Mesodermal cell (in vitro differentiated cells): ENCODE measurements around the gene CCNL2. TPM values are rescaled to one million over a fixed set of nuclear protein-coding genes. Genes with fewer than 3 reads are reported as not detected.
"Not testable (repeated sequence)": the region's sequence is repeated elsewhere in the genome, so short reads cannot be mapped to it uniquely, and the experiment has no call there.

Source experiments
- H3K27ac ChIP-seq: 2 replicates; pipeline ENCODE4 v1.7.0; 2013; ENCODE audit warnings: mild to moderate bottlenecking, low read depth, low read length, moderate library complexity; ENCODE audit not compliant: severe bottlenecking
- H3K36me3 ChIP-seq: 2 replicates; pipeline ENCODE4 v1.7.1; 2013; ENCODE audit warnings: mild to moderate bottlenecking, low read length, moderate library complexity; ENCODE audit not compliant: control insufficient read depth, insufficient read depth
- H3K4me1 ChIP-seq: one replicate; pipeline ENCODE4 v1.7.1; 2013; ENCODE audit warnings: mild to moderate bottlenecking, low read length; ENCODE audit not compliant: insufficient read depth, control insufficient read depth, poor library complexity, severe bottlenecking
- H3K4me3 ChIP-seq: 2 replicates; pipeline ENCODE4 v1.7.0; 2013; ENCODE audit warnings: low read length, control low read depth, mild to moderate bottlenecking; ENCODE audit not compliant: insufficient read depth, poor library complexity, severe bottlenecking; ENCODE audit errors: extremely low read depth
- H3K9me3 ChIP-seq: 2 replicates; pipeline ENCODE4 v1.7.1; 2013; ENCODE audit warnings: mild to moderate bottlenecking, low read length, moderate library complexity; ENCODE audit not compliant: control insufficient read depth
- WGBS, 2 experiments: methylation state at CpG; one replicate each; pipeline ENCODE4 v1.1.5; 2013; ENCODE audit warnings: missing lambda C conversion rate in 2 of 2; ENCODE audit not compliant: insufficient coverage in 2 of 2; 5-methylcytosine and 5-hydroxymethylcytosine counted together
- polyA plus RNA-seq, 2 experiments: library from polyadenylated mRNA; stranded (reverse); fragments of 50-300 nt; gene quantifications; one replicate each; pipeline ENCODE4 v1.2.3, GENCODE V29; 2013

Gene CCNL2
- polyA plus RNA-seq (2013, experiment 1 of 2) = 176 TPM
- 168 TPM for polyA plus RNA-seq (2013, experiment 2 of 2)

DNA sequence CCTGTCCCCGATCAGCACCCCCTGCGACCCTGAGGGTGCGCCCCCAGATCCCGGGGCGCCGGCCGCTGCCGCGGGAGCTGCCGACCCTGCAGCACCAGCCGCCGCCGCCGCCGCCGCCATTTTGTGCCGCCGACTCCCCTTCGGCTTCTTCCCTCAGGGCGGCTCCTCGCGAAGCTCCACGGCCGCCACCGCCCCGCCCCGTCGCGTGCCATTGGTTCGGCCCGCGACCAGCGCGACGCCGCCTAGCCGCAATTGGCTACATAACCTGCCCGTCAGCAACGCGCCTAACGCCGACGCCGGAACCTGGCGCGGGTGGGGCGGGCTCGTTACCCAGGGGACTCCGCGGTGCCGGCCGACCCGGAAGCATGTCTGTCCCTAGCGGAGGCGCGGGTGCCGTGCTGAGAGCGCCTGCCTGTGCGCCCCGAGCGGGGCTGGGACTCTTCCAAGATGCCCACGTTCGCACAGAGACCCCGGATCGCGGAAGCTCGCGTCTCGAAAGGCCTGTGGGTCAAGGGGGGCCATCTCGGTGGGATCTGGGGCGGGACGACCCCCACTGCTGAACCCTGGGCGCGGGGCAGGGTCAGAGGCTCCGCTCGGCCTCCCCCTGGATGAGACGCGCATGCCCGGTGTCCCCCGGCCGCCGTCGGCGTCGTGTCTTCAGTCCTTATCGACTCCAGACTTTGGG is at the start of gene CCNL2:
Gene CCNL2 (minus strand): TSS at position 149 of the 685 bp plus-strand sequence. CDS start 29 bp downstream, at position 120.
- peak within 1 kb of the TSS; percentile 95 for H3K4me3 ChIP-seq
- H3K4me1 ChIP-seq = peaks cover 26% of the 10 kb centered on the region
- H3K27ac ChIP-seq = peak within 1 kb of the TSS; percentile 72
- 0% methylated on average over 79 to 85 of the region's 86 CpGs for WGBS, 2 experiments
- peaks cover 72% of the 10 kb centered on the region for H3K36me3 ChIP-seq
- H3K9me3 ChIP-seq = no peaks in the 10 kb centered on the region

DNA sequence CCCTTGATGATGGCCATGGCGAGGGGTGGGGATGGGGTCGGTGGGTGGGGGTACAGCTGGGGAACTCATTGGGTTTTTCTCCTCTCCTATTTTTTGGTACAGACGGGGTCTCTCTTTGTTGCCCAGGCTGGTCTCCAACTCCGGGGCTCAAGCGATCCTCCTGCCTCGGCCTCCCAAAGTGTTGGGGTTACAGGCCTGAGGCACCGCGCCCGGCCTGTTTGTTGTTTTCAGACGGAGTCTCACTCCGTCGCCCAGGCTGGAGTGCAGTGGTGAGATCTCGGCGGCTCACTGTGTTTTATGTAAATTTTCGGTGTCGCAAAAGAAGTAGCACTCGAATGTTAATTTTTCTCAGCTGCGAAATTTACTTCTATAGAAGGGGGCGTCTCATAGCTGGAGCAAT is 47.5 kb upstream of the CCNL2 start:
- not testable (repeated sequence) for H3K36me3 ChIP-seq, H3K4me3 ChIP-seq, H3K9me3 ChIP-seq, H3K27ac ChIP-seq, H3K4me1 ChIP-seq
- WGBS, 2 experiments = 91 to 98% methylated on average over 7 of the region's 19 CpGs

DNA sequence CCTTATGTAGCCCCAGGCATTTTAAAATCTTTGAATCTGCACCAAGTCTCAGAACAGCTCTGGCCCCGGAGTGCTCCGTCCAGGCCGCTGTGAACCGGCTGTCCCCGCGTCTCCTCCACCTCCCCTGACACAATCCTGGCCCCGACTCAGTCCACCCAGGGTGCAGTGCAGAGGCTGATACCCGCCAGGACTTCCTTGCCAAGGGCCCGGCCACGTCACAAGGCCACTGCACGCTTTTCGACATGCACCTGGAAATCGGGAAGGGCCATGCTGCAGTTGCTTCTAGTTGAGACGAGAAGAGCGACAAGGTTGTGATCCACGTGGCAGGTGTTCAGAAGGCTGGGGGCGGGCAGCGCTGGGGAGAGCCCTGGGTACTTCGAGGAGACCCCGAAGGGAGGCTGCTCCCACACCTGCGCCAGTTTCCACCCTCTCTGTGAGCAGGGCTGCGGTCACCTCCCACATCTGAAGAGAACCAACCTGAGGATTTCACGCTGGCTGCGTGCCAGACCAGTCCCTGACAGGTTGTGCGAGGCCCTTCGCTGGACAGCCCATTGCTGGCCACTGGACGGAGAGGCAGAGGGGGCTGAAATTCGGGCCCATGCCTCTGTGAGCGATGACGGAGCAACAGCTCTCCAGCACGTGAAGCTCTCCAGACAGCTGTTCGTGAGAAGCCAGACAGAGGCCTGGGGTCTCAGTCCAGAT is 43.1 kb upstream of the CCNL2 start:
- no peaks in the 10 kb centered on the region for H3K9me3 ChIP-seq
- 96 to 97% methylated on average over 31 to 32 of the region's 32 CpGs for WGBS, 2 experiments
- H3K4me1 ChIP-seq = peaks cover 12% of the 10 kb centered on the region
- H3K4me3 ChIP-seq = no peak overlapping the region
- H3K36me3 ChIP-seq = peaks cover 9% of the 10 kb centered on the region
- H3K27ac ChIP-seq = no peak overlapping the region

DNA sequence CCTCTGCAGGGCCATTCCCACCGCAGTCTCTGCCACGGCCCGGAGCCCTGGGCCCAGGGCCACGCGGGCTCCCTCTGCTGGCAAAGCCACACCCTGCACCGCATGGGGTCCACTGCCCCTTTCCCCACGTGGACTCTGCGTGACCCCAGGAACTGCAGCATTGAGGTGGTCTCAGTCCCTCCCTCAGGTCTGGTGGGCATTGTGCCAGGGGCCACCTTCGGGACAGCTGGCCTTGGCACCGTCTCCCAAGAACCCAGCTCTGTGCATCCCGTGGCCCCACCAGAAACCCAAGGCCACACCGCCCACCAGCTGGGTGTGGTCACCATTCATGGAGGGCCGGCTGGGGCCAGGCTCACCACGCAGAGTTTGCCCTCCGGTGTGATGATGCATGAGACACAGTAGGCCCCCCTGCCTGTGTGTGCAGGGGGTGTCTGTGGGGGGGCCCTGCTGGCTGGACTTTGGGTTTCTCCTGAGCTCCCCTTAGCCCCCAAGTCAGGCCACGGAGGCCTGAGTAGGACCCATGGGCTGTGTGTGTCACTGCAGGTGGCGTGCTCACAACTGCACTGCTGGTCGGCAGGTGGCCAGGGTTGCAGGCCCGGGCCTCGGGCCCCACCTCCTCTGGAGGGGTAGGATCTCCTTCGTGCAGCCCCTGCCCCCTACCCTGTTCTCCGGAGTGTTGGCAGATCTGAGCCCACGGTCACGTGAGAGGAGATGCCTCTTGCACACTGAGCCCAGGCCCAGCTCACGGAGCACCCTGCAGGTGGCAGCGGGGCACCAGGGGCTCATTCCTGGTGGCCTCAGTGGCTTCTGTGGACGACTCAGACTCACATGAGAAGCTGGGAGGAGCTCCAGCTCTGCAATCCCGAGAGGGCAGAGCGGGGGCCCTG is 42.1 kb upstream of the CCNL2 start:
- H3K27ac ChIP-seq = no peak overlapping the region
- peaks cover 22% of the 10 kb centered on the region for H3K4me1 ChIP-seq
- no peaks in the 10 kb centered on the region for H3K9me3 ChIP-seq
- 82 to 86% methylated on average over 24 to 26 of the region's 29 CpGs for WGBS, 2 experiments
- no peak overlapping the region for H3K4me3 ChIP-seq
- peaks cover 9% of the 10 kb centered on the region for H3K36me3 ChIP-seq

DNA sequence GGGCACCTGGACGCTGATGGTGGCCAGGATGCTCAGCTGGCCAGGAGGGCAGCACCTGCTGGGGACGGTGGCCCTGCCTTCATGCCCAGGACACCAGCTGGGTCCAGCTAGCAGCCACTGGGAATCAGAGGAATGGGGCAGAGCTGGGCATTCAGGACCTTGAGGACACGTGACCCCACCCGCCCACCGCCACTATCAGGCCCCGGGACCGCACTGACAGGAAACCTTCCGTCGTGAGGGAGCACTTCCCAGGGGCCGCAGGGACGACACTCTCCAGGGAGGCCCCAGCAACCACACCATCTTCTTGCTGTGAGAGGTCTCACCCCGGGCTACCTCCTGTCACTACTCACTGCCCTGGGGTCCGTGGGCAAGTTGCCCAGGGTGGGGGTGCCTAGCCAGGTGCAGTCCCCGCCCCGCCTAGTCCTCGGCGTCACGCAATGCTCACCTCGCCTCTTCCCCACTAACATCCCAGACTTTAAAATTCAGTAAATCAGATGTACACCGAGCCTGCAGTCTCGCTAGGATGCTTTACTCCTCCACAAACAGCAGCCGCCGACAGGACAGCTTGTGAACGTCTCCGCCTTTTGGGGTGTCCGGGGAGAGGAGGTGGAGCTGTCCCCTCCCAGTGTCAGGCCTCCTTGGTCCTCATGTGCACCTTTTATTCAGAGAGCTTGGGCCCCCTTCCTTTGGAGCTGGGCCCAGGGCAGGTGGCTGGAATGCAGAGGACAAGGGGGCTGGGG is 41.3 kb upstream of the CCNL2 start:
- H3K36me3 ChIP-seq = peaks cover 9% of the 10 kb centered on the region
- no peaks in the 10 kb centered on the region for H3K9me3 ChIP-seq
- H3K27ac ChIP-seq = no peak overlapping the region
- peaks cover 24% of the 10 kb centered on the region for H3K4me1 ChIP-seq
- 92 to 99% methylated on average over 18 to 22 of the region's 26 CpGs for WGBS, 2 experiments
- no peak overlapping the region for H3K4me3 ChIP-seq

DNA sequence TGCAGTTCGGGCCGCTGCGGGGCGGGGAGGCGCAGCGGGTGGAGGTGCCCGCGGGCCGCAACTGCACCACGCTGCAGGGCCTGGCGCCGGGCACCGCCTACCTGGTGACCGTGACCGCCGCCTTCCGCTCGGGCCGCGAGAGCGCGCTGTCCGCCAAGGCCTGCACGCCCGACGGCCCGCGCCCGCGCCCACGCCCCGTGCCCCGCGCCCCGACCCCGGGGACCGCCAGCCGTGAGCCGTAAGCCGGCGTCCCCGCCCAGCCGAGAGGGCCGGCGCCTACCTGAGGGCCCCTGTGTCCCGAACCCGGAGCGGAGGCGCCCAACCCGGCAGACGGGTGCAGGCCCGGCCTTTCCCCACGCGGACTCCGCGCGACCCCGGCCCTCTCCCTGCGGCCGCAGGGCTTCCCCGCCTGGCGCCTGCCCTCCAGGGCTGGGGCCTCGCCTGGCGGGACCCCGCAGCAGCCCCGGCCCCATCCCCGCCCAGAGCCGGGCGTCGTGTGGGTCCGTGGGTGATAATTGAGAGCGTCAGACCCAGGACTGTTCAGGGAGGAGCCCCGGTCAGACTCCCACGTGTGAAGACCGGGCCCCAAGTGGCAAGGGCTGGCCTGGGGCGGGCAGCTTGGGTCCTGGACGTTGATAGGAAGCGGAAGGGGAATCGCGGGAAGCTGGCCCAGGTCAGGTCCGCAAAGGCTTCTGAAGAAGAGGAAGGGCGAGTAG is 40.6 kb upstream of the CCNL2 start:
- no peak overlapping the region for H3K27ac ChIP-seq
- peaks cover 30% of the 10 kb centered on the region for H3K4me1 ChIP-seq
- H3K9me3 ChIP-seq = no peaks in the 10 kb centered on the region
- H3K4me3 ChIP-seq = no peak overlapping the region
- WGBS, 2 experiments = 96 to 97% methylated on average over 62 to 71 of the region's 82 CpGs
- peaks cover 9% of the 10 kb centered on the region for H3K36me3 ChIP-seq

DNA sequence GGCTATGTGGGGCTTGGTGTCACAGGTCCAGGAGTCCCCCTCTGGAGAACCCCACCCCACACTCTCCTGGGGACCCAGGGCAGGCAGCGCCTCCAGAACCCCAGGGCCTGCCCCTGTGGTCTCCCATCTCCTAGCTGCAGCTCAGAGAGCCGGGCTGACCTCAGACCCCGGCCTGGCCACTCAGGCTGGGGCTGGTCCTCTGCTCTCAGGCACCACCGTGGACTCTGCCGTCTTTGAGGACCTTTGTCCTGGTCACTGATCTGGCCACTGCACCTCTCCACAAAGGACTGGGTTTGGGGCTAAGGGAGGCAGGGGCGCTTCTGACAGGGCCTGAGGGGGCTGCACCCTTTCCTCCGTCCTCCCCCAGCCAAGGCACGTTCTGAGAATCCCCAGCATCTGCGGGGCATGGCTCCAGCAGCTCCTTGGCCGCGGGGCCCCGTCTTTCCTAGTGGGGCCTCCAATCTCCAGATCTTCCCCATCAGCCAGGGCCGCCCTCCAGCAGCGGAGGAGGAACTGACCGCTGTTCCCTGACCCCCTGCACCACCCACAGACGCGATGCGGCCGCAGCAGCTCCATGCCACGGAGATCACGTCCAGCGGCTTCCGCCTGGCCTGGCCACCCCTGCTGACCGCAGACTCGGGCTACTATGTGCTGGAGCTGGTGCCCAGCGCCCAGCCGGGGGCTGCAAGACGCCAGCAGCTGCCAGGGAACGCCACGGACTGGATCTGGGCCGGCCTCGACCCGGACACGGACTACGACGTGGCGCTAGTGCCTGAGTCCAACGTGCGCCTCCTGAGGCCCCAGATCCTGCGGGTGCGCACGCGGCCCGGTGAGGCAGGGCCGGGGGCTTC is 39.6 kb upstream of the CCNL2 start:
- Histone ChIP-seq H3K4me1 (peaks cover 38% of the 10 kb centered on the region), H3K4me3 (no peak overlapping the region), H3K9me3 (no peaks in the 10 kb centered on the region), H3K27ac (no peak overlapping the region), H3K36me3 (peaks cover 9% of the 10 kb centered on the region)
- WGBS, 2 experiments = 94 to 97% methylated on average over 42 to 45 of the region's 45 CpGs

DNA sequence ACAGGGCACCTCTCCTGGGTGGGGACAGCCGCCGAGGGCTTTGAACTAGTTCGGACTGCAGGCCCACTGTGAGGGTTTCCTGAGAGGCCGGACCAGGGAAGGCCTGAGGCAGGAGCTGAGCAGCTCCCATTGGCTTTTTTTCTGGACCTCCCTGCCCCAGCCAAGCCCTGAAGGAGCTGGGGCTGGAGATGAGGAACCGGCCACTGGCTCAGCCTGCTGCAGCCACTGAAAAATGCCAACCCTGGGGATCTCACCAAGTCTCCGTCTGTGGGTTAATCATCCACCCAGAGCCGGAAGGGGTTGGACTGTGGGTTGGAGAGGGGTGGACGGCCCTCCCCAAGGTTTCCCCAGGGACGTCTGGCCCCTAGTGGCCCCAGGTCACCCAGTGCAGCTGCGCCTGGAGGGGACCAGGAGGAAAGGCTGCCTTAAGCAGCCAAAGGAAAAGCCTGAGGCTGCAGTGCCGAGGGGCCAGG is 38.8 kb upstream of the CCNL2 start:
- H3K27ac ChIP-seq = no peak overlapping the region
- 81 to 86% methylated on average over 10 to 11 of the region's 11 CpGs for WGBS, 2 experiments

More for the DNA sequence above, 38.8 kb upstream of the CCNL2 start:
- Histone ChIP-seq H3K9me3 (no peaks in the 10 kb centered on the region), H3K36me3 (peaks cover 9% of the 10 kb centered on the region), H3K4me3 (no peak overlapping the region), H3K4me1 (peaks cover 46% of the 10 kb centered on the region)
